Suprapubic skin (tissue), 4 donors: ENCODE data around the gene OR51E1.

ENCODE experiments used
- EP300 ChIP-seq: sonication (generic); formaldehyde crosslinking; IDR thresholded peaks from one replicate; pipeline ENCODE4 v1.6.1; 2017; ENCODE audit warnings: antibody characterized with exemption
- POLR2A ChIP-seq, 2 donors: fragments of 450-650 bp; IDR thresholded peaks; one replicate each; pipeline ENCODE4 v1.6.1; 2017; ENCODE audit warnings: antibody characterized with exemption in 2 of 2, mild to moderate bottlenecking in 2 of 2, moderate library complexity in 2 of 2
- POLR2AphosphoS5 ChIP-seq, 3 donors: sonication (generic); formaldehyde crosslinking; IDR thresholded peaks; one replicate each; pipeline ENCODE4 v1.6.1; 2017; ENCODE audit warnings: antibody characterized with exemption in 3 of 3
- TF ChIP-seq, protein P1 (sequence below), 2 donors: fragments of 200-600 bp in 1 of 2; fragments of 450-650 bp in 1 of 2; sonication (generic) in 1 of 2; IDR thresholded peaks; one replicate each; pipeline ENCODE4 v1.5.1; 2016 to 2019; ENCODE audit warnings: antibody characterized with exemption in 2 of 2, mild to moderate bottlenecking in 1 of 2, moderate library complexity in 1 of 2

DNA sequence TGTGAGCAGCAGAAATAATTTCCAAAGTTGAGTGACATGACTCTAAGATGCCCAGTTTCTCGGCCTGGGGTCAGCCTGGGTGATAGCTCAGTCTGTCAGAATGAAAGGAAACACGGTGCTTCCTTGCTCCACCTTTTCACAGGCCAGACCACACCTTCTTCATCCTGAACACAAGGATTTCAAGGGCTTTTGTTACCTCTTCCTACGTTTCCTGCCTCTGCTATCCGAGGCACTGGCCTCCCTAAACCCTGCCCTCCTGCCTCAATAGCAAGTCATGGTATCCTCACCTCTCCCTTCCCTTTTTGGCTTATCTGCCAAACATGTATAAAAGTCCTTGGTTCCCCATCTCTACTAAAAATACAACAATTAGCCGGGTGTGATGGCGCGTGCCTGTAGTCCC is 1.7 kb upstream of the OR51E1 start:
- TF ChIP-seq, protein P1, sequence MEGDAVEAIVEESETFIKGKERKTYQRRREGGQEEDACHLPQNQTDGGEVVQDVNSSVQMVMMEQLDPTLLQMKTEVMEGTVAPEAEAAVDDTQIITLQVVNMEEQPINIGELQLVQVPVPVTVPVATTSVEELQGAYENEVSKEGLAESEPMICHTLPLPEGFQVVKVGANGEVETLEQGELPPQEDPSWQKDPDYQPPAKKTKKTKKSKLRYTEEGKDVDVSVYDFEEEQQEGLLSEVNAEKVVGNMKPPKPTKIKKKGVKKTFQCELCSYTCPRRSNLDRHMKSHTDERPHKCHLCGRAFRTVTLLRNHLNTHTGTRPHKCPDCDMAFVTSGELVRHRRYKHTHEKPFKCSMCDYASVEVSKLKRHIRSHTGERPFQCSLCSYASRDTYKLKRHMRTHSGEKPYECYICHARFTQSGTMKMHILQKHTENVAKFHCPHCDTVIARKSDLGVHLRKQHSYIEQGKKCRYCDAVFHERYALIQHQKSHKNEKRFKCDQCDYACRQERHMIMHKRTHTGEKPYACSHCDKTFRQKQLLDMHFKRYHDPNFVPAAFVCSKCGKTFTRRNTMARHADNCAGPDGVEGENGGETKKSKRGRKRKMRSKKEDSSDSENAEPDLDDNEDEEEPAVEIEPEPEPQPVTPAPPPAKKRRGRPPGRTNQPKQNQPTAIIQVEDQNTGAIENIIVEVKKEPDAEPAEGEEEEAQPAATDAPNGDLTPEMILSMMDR (IDR thresholded peaks at IDR 0.05), result no peak
- TF ChIP-seq POLR2A (IDR thresholded peaks at IDR 0.05) (no peak), EP300 (no peak), POLR2AphosphoS5 (IDR thresholded peaks at IDR 0.05) (no peak)
